ENCODE results near the gene TXNDC9.
"Not testable (repeated sequence)": the region's sequence is repeated elsewhere in the genome, so short reads cannot be mapped to it uniquely, and the experiment has no call there.

Gene TXNDC9

GRCh38 chr2:99279969-99280695, 56.0 kb downstream of the TXNDC9 start:
- DNase-seq (no peak), ATAC-seq (no peak)
- Mint-ChIP-seq H3K36me3 (ENCODE audit: low read depth) (peaks cover 26% of the 10 kb centered on the region), H3K27me3 (no peaks in the 10 kb centered on the region), H3K9me3 (peaks cover 11% of the 10 kb centered on the region), H3K27ac (no peak overlapping the region), H3K4me1 (no peaks in the 10 kb centered on the region), H3K4me3 (no peak overlapping the region)

DNA sequence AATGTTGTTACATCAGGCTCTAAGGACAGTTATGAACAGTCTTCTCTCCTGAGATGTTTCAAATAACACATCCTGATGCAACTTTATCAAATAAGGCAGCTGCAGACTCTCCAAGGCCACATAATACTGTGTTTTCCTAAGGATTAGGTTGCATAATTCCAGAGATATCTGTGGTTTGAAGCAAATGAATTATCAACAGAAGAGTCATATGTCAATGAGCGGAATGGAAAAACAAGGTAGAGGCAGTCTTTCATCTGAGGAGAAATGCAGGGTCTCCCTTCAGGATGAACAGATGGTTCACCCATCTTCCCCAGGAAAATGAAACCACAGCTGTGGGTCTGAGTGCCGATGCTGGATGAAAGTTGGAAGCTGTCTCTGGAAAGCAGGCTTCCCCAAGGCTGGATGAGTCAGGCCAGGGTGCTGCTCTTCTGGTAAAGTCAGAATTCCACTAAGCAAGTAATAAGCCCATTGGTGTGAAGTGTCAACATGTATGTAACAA, 57.3 kb downstream of the TXNDC9 start:
- DNase-seq (no peak), ATAC-seq (no peak)
- no peak overlapping the region for H3K27ac Mint-ChIP-seq
- H3K4me3 Mint-ChIP-seq = no peak overlapping the region
- H3K36me3 Mint-ChIP-seq (ENCODE audit: low read depth) = peaks cover 26% of the 10 kb centered on the region
- H3K27me3 Mint-ChIP-seq = no peaks in the 10 kb centered on the region
- H3K9me3 Mint-ChIP-seq = peaks cover 11% of the 10 kb centered on the region
- H3K4me1 Mint-ChIP-seq = no peaks in the 10 kb centered on the region

DNA sequence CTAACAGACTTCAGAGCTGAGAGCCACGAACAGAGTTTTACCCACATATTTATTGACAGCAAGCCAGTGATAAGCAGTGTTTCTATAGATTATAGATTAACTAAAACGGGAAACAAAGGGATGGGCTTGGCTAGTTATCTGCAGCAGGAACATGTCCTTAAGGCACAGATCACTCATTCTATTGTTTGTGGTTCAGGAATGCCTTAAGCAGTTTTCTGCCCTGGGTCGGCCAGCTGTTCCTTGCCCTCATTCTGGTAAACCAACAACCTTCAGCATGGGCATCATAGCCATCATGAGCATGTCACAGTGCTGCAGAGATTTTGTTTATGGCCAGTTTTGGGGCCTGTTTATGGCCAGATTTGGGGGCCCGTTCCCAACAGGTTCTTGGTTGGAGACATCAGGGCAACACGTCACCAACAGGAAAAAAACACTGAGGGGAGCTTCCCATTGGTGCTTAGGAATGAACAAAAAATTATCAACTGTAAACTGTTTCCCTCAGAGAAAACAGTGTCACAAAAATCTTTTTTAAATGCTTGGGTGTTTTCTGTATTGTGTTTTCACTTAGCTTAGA, 57.9 kb downstream of the TXNDC9 start:
- not testable (repeated sequence) for H3K4me3 Mint-ChIP-seq, H3K27ac Mint-ChIP-seq, ATAC-seq, H3K27me3 Mint-ChIP-seq, DNase-seq, H3K4me1 Mint-ChIP-seq
- H3K36me3 Mint-ChIP-seq (ENCODE audit: low read depth) = peaks cover 26% of the 10 kb centered on the region
- peaks cover 11% of the 10 kb centered on the region for H3K9me3 Mint-ChIP-seq

DNA sequence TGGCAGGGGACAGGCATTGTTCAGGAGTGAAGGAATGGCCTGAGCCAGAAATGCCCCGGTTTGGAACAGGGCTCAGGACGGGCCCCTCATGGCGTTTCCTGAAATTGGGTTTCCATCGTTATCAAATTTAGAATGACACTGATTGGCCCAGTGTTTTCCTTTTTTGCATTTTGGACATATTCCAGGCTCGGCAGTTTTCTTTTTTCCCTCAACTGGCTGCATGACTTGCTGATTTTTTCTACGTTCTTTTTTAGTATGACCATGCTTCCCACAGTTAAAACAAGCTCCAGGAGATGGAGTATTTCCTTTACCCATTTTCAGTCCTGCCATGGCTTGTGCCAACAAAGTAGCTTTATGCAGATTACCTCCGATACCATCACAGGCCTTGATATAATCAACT, 60.3 kb downstream of the TXNDC9 start:
- no peaks in the 10 kb centered on the region for H3K4me1 Mint-ChIP-seq
- no peaks in the 10 kb centered on the region for H3K27me3 Mint-ChIP-seq
- no peak overlapping the region for H3K4me3 Mint-ChIP-seq
- H3K27ac Mint-ChIP-seq = no peak overlapping the region
- ATAC-seq (no peak), DNase-seq (no peak)
- H3K9me3 Mint-ChIP-seq = peaks cover 11% of the 10 kb centered on the region
- H3K36me3 Mint-ChIP-seq (ENCODE audit: low read depth) = peaks cover 18% of the 10 kb centered on the region
